Fibroblast of villous mesenchyme (primary cell): ENCODE results near the gene RPL31. TPM values are rescaled to one million over a fixed set of nuclear protein-coding genes. Genes with fewer than 3 reads are reported as not detected.

Experiments used
- DNase-seq: peaks from one replicate; pipeline ENCODE4 v3.0.0-alpha.2; 2010; ENCODE audit warnings: low read depth
- H3K4me3 ChIP-seq: 2 replicates; pipeline ENCODE4 v1.5.1; 2011; ENCODE audit warnings: low read depth, mild to moderate bottlenecking, low read length
- CTCF ChIP-seq: IDR thresholded peaks from 2 replicates; pipeline ENCODE4 v1.5.1; 2012; ENCODE audit warnings: low read depth, mild to moderate bottlenecking, low read length; ENCODE audit not compliant: insufficient read depth
- total RNA-seq: library from RNA; depleted of rRNA; stranded (reverse); fragments of >200 nt; gene quantifications from 2 replicates; pipeline ENCODE4 v1.2.3, GENCODE V29; 2012

RPL31 gene
- total RNA-seq, 1 donor = 815 TPM

- peak; percentile 93 for DNase-seq
- TF ChIP-seq CTCF = peak; percentile 14
- H3K4me3 ChIP-seq = no peak overlapping the region
Observed at GRCh38 chr2:100957996-100958653, 44.0 kb upstream of the RPL31 start.

- H3K4me3 ChIP-seq = no peak overlapping the region
- DNase-seq = peak; percentile 21
- no peak for TF ChIP-seq CTCF
Observed at GRCh38 chr2:100959225-100959880, 42.7 kb upstream of the RPL31 start.

GRCh38 chr2:100960688-100961087 lies 41.4 kb upstream of the RPL31 start:
- no peak for TF ChIP-seq CTCF
- H3K4me3 ChIP-seq = no peak overlapping the region
- DNase-seq = no peak

GRCh38 chr2:100962366-100963025 lies 39.6 kb upstream of the RPL31 start:
- DNase-seq = no peak
- no peak overlapping the region for H3K4me3 ChIP-seq
- no peak for TF ChIP-seq CTCF

GRCh38 chr2:100963026-100963375 lies 39.1 kb upstream of the RPL31 start:
- H3K4me3 ChIP-seq = no peak overlapping the region
- TF ChIP-seq CTCF = no peak
- no peak for DNase-seq

GRCh38 chr2:100964222-100964621 lies 37.9 kb upstream of the RPL31 start:
- no peak overlapping the region for H3K4me3 ChIP-seq
- TF ChIP-seq CTCF = no peak
- DNase-seq = no peak
